ENCODE results near the gene CALHM1.
A peak's percentile ranks its signal among the peaks of the same experiment; 100 is the strongest.
"Not testable (repeated sequence)": the region's sequence is repeated elsewhere in the genome, so short reads cannot be mapped to it uniquely, and the experiment has no call there.

The CALHM1 gene

DNA sequence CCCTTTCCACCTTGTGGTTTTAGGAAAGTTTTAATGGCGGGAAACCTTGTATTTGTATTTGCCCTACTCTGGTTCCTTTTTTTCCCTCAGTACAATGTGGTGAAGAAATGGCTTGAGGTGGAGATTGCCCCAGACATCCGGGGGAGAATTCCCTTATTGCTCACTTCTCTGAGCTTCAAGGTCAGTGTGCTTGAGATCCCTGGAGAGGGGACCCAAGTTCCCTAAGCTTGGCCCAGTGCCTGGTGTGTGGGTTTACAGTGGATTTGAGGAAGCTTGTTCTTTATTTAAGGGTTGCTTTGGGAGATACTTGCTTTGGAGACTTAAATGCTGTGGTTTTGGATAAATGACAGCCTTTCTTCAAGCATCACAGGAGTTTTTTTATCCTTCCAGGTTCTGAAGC, 24.8 kb downstream of the CALHM1 start:
- DNase-seq (ENCODE audit: low read depth in 2 of 2, low spot score in 1 of 2), result no peak

DNA sequence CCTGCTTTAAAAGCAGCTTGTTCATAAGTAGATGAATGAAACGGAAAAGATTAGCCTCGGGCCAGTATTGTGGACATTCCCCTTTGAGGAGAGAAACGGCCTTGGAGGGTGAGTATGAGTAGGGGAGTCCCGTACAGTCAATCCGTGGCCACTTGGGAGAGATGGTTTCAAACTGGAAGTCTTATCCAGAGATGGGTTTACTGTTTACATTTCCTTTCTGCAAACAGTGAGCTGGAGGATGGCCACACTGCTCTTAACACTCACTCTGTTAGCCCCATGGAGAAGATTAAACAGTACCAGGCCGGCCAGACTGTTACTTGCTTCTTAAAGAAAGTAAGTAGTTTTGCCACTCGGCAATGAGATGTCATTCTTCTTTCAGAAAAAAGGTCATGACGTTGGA, 26.8 kb downstream of the CALHM1 start:
- DNase-seq (ENCODE audit: low read depth in 2 of 2, low spot score in 1 of 2), result no peak

DNA sequence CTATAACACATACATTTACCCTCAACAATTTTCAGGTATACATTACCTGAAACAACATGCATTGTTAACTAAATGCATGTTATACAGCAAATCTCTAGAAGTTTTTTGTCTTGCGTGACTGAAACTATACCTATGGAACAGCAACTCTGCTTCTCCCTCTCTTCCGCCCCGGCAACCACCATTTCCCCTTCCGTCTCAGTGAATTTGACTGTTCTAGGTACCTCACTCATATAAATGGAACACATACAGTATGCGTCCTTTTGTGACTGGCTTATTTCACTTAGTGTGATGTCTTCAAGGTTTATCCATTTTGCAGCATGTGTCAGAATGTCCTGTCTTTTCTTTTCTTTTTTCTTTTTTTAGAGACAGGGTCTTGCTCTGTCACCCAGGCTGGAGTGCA, 29.1 kb downstream of the CALHM1 start:
- DNase-seq (ENCODE audit: low read depth in 2 of 2, low spot score in 1 of 2), result no peak

DNA sequence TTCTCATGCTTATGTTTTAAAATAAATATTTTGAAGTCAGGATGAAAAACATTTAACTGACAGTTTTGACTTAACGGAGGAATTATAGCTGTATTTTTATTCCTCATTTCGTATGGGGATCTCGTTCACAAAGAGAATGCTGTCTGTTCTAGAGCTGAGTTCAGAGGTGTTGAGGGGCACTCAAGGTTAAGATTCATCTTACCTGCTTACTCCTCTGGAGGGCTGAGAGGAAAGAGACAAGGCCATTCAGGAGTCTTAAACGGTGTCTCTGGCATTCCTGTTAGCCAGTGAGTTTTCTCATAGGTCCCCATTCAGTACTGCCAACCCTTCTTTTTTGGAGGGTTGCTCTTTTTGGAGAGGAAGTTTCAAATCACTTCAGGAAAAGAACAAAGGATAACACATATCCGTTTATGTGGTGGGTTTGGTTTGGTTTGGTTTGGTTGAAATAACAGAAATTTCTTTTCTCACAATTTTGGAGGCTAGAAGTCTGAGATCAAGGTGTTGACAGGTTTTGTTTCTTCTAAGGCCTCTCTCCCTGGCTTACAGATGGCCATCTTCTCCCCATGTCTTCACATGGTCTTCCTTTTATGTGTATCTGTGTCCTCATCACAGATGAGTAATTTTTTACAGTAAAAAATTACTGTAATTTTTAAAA, 29.6 kb downstream of the CALHM1 start:
- DNase-seq (ENCODE audit: low read depth in 2 of 2, low spot score in 1 of 2), result no peak

DNA sequence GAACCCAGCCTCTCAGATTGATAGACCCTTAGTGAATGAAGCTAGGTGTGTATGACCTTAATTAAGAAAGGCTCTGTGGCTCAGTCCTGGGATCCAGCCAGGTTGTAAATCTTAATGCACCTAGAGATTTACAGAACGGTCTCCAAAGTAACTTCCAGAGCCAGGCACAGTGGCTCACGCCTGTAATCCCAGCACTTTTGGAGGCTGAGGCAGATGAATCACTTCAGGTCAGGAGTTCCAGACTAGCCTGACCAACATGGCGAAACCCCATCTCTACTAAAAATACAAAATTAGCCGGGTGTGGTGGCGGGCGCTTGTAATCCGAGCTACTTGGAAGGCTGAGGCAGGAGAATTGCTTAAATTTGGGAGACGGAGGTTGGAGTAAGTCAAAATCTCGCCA, 30.8 kb downstream of the CALHM1 start:
- no peak for DNase-seq (ENCODE audit: low read depth in 2 of 2, low spot score in 1 of 2)

DNA sequence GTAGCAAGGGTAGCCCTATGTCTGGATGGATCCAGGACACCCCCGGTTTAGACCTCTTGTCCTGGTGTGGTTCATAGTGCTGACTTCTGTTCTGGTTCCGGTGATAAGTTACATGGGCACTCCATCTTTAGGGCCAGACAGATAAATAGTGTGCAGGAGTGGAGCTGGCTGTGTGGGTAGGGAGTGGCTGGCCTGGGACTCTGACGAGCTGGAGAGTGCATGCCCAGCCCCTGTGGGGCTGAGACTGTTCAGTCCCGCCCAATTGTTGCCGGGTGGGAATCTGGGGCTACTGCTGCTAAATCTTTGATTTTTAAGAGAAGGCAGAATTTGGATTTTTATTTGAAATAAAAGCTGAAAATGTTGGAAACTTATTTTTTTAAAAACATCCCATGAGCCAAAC, 35.0 kb downstream of the CALHM1 start:
- no peak for DNase-seq (ENCODE audit: low read depth in 2 of 2, low spot score in 1 of 2)

DNA sequence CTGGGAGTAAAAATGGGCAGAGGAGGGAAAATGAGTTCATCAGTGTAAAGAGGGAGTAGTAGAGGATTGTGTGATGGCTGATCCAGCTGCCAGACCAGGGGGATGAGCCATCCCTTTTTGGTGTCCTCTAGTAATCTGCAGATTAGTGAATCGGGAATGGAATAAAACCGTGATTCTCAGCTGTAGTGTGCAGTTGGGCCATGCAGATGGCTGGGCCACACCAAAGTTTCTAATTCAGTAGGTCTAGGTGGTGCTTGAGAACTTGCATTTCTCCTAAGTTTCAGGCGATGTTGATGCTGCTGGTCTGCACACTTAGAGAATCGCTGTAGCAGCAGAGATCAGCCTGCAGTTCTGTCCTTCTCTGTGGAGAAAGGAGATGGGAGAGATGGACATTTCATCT, 39.6 kb downstream of the CALHM1 start:
- no peak for DNase-seq (ENCODE audit: low read depth in 2 of 2, low spot score in 1 of 2)

DNA sequence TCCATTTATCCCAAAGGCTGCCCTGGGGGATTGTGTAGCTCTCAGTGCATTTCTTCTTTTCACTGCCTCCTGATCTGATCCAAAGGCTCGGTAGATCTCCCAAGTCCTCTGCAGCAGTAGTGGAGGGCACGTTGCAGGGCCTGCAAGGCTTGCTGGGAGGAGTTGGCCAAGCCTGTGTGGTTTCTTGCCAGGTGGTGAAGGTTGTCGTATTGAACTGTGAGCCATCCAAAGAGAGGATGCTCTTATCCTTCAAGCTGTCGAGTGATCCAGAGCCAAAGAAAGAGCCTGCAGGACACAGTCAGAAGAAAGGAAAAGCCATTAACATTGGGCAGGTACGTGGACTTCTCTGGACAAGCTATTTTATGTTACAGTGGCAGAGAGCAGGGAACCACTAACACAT, 41.1 kb downstream of the CALHM1 start:
- no peak for DNase-seq (ENCODE audit: low read depth in 2 of 2, low spot score in 1 of 2)

DNA sequence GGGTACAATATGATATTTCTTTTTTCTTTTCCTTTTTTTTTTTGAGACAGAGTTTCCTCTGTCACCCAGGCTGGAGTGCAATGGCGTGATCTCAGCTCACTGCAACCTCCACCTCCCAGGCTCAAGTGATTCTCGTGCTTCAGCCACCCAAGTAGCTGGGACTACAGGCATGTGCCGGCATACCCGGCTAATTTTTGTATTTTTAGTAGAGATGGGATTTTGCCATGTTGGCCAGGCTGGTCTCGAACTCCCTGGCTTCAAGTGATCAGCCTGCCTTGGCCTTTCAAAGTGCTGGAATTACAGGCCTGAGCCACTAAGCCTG, 41.6 kb downstream of the CALHM1 start:
- DNase-seq (ENCODE audit: low read depth in 2 of 2, low spot score in 1 of 2), result not testable (repeated sequence)

DNA sequence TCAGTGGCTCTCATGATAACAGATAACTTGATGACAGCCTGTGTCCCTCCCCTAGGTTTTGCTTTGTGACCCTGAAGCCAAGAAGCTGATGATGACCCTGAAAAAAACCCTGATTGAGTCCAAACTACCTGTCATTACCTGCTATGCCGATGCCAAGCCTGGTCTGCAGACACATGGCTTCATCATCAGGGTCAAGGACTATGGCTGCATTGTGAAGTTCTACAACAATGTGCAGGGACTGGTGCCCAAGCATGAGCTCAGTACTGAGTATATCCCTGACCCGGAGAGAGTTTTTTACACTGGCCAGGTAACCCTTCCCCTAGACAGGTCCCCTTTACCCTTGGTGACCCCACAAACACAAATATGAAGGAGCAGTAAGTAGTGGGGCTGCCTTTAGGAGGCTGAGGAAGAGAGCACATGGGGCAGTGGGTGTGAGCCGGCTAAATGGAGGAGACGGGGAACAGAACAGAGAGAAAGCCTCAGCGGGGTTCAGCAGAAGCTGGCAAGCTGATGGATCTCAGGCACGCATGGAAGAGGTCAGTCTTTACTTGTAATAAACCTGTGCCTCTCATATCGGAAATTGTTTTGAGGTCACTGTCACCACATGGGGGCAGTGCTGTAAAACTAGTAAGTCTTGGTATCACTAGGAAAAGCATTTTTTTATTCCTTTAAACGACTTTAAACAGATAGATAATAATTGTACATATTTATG, 42.1 kb downstream of the CALHM1 start:
- DNase-seq (ENCODE audit: low read depth in 2 of 2, low spot score in 1 of 2), result peak; percentile 15 to 45

DNA sequence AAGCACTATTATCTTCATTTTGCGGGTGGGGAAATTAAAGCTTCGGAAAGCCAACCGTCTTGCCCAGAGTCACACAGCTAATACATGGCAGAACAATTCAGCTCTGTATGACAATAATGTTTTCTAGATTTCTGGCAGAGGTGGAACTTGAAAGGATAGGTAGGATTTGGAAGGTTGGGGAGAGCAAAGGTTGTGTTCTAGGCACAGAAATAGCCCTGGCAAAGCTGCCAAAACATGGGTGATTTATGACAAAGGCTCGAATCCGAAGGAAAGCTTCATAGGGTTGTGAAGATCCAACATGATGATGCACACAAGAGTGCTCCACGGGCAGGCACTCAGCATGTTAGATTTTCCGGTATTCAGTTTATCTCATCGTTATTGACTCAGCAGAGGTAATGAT, 43.1 kb downstream of the CALHM1 start:
- no peak for DNase-seq (ENCODE audit: low read depth in 2 of 2, low spot score in 1 of 2)

DNA sequence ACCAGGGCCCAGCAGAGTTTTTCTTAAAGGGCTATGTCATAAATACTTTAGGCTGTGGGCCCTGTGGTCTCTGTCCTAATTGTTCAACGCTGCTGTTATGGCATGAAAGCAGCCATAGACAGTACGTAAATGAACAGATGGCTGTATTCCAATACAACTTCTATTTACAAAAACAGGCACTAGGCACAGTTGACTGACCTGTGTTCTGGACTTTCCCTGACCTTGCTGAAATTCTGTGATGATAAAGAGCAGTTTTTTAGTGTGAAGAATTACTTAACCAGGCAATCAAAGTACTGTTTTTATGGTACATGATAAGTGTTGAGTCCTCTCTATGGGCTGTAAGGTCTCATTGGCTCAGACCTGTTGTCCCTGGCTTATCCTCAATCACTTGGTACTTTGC, 45.1 kb downstream of the CALHM1 start:
- DNase-seq (ENCODE audit: low read depth in 2 of 2, low spot score in 1 of 2), result no peak

Measured in stimulated activated CD8-positive, alpha-beta memory T cell treated with anti-CD3 and anti-CD28 coated beads, Interleukin-4, amount 100 ng/mL, for 4 hours (primary cell).